Loucy (cell line): Measurements from ENCODE around the gene TOX2.

Source experiments
- H2AFZ ChIP-seq: fragments of 200-600 bp; sonication (generic); 2 replicates; pipeline ENCODE4 v1.6.0; 2016; ENCODE audit warnings: antibody characterized with exemption, mild to moderate bottlenecking, low read length, moderate library complexity
- H3F3A ChIP-seq: fragments of 200-600 bp; 2 replicates; pipeline ENCODE4 v1.6.0; 2016; ENCODE audit warnings: antibody characterized with exemption, low read depth, mild to moderate bottlenecking
- H3K27me3 ChIP-seq: fragments of 200-600 bp; sonication (generic); 2 replicates; pipeline ENCODE4 v1.6.1; 2014; ENCODE audit warnings: low read length, mild to moderate bottlenecking; ENCODE audit not compliant: insufficient read depth, poor library complexity, severe bottlenecking
- H3K36me3 ChIP-seq: fragments of 200-600 bp; sonication (generic); 2 replicates; pipeline ENCODE4 v1.6.1; 2016; ENCODE audit warnings: low read length; ENCODE audit not compliant: insufficient read depth
- H3K4me1 ChIP-seq: fragments of 200-600 bp; sonication (generic); 2 replicates; pipeline ENCODE4 v1.5.1; 2014; ENCODE audit warnings: low read length, mild to moderate bottlenecking; ENCODE audit not compliant: insufficient read depth, poor library complexity, severe bottlenecking
- H3K4me2 ChIP-seq: fragments of 200-600 bp; sonication (generic); 2 replicates; pipeline ENCODE4 v1.6.0; 2014; ENCODE audit warnings: antibody characterized with exemption, low read length, low read depth, mild to moderate bottlenecking; ENCODE audit not compliant: poor library complexity, severe bottlenecking
- H3K4me3 ChIP-seq: fragments of 200-600 bp; sonication (generic); 2 replicates; pipeline ENCODE4 v1.5.1; 2014; ENCODE audit warnings: low read length, mild to moderate bottlenecking, mixed read lengths; ENCODE audit not compliant: poor library complexity, severe bottlenecking
- H3K79me2 ChIP-seq: fragments of 200-600 bp; sonication (generic); 2 replicates; pipeline ENCODE4 v1.6.1; 2014; ENCODE audit warnings: low read length; ENCODE audit not compliant: insufficient read depth
- H3K9ac ChIP-seq: fragments of 200-600 bp; sonication (generic); 2 replicates; pipeline ENCODE4 v1.6.0; 2014; ENCODE audit warnings: mild to moderate bottlenecking, low read depth, low read length, moderate library complexity; ENCODE audit not compliant: poor library complexity, severe bottlenecking
- H3K9me2 ChIP-seq: fragments of 200-600 bp; sonication (generic); replicated peaks from 2 replicates; pipeline ENCODE4 v1.6.1; 2016; ENCODE audit warnings: low read depth, low read length, mixed read lengths
- H3K9me3 ChIP-seq: fragments of 200-600 bp; sonication (generic); 2 replicates; pipeline ENCODE4 v1.6.1; 2014; ENCODE audit warnings: mild to moderate bottlenecking, antibody characterized with exemption, low read length, low read depth; ENCODE audit not compliant: insufficient read depth
- H4K20me1 ChIP-seq: fragments of 200-600 bp; sonication (generic); 2 replicates; pipeline ENCODE4 v1.6.0; 2014; ENCODE audit warnings: antibody characterized with exemption, low read length, mild to moderate bottlenecking; ENCODE audit not compliant: insufficient read depth, poor library complexity, severe bottlenecking
- CTCF ChIP-seq: fragments of 200-600 bp; sonication (generic); conservative IDR thresholded peaks from 2 replicates; pipeline ENCODE4 v1.5.1; 2014; ENCODE audit warnings: mild to moderate bottlenecking, antibody characterized with exemption, low read length
- EZH2phosphoT487 ChIP-seq: fragments of 200-600 bp; IDR thresholded peaks from 2 replicates; pipeline ENCODE4 v1.6.1; 2018; ENCODE audit warnings: antibody characterized with exemption, mild to moderate bottlenecking, moderate library complexity, borderline replicate concordance

Gene TOX2

GRCh38 chr20:43901296-43901695, 13.4 kb upstream of the TOX2 start:
- H2AFZ ChIP-seq = no peak overlapping the region
- no peak overlapping the region for H3K4me3 ChIP-seq
- TF ChIP-seq CTCF = no peak
- no peak for TF ChIP-seq EZH2phosphoT487
- H3K9ac ChIP-seq = no peak overlapping the region
- H4K20me1 ChIP-seq = no peaks in the 10 kb centered on the region
- no peaks in the 10 kb centered on the region for H3F3A ChIP-seq
- no peaks in the 10 kb centered on the region for H3K4me1 ChIP-seq
- no peaks in the 10 kb centered on the region for H3K9me3 ChIP-seq
- H3K79me2 ChIP-seq = no peaks in the 10 kb centered on the region
- no peaks in the 10 kb centered on the region for H3K9me2 ChIP-seq
- H3K27me3 ChIP-seq = no peaks in the 10 kb centered on the region
- no peaks in the 10 kb centered on the region for H3K36me3 ChIP-seq
- H3K4me2 ChIP-seq = no peak overlapping the region

DNA sequence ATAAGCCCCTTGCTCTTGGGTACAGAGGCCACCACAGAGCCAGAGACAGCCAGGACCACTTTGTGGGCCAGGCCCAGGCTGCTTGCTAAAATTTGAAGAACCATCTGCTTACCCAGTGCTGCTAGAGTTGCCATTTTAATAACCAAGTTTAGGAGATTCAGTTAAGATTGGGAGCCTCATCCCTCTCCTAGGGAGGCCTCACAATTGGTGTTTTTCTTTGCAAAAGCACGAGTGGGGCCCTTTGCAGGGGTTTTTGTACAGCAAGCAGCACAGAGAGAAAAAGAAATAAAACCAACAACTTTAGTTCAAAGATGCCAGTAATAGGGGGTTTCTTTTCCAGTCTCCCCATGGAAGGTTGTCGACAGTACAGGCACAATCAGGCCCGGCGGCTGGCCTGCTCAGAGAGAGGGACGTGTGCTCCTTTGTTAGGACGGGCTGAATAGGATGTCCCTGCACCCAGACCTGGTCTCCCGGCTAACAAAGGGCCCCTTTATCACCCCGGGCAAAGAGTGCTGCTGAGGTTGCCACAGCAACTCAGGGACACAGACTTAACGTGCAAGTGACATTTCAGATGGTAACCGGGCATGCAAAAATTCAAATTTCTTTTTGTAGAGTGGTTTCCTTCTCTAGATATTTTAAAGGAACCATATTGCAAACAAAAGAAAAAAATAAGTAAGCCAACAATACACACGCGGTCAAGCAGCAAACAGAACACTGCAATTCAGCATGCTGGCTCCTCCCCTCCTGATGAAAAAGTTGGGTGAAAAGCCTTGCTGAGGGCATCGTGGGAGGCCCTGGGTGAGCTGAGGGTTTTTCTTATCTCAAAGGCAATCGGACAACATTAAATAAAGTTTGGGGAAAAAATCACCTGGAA, 10.5 kb upstream of the TOX2 start:
- no peak overlapping the region for H3K4me2 ChIP-seq
- no peaks in the 10 kb centered on the region for H4K20me1 ChIP-seq
- H3K9ac ChIP-seq = no peak overlapping the region
- no peaks in the 10 kb centered on the region for H3K36me3 ChIP-seq
- H3K27me3 ChIP-seq = no peaks in the 10 kb centered on the region
- no peak for TF ChIP-seq EZH2phosphoT487
- no peak for TF ChIP-seq CTCF
- H3K79me2 ChIP-seq = no peaks in the 10 kb centered on the region
- peaks cover 6% of the 10 kb centered on the region; the same call in 1 of the 2 replicates for H3K9me3 ChIP-seq
- no peaks in the 10 kb centered on the region for H3K9me2 ChIP-seq
- H3F3A ChIP-seq = no peaks in the 10 kb centered on the region
- H2AFZ ChIP-seq = no peak overlapping the region
- H3K4me3 ChIP-seq = no peak overlapping the region
- H3K4me1 ChIP-seq = no peaks in the 10 kb centered on the region

- no peak overlapping the region for H2AFZ ChIP-seq
- no peak for TF ChIP-seq EZH2phosphoT487
- no peak for TF ChIP-seq CTCF
- H3K4me3 ChIP-seq = no peak overlapping the region
- no peaks in the 10 kb centered on the region for H3K27me3 ChIP-seq
- H3F3A ChIP-seq = no peaks in the 10 kb centered on the region
- no peak overlapping the region for H3K9ac ChIP-seq
- no peak overlapping the region for H3K4me2 ChIP-seq
- H3K9me2 ChIP-seq = no peaks in the 10 kb centered on the region
- no peaks in the 10 kb centered on the region for H3K79me2 ChIP-seq
- H3K9me3 ChIP-seq = peaks cover 6% of the 10 kb centered on the region; the same call in 1 of the 2 replicates
- H4K20me1 ChIP-seq = no peaks in the 10 kb centered on the region
- no peaks in the 10 kb centered on the region for H3K4me1 ChIP-seq
- H3K36me3 ChIP-seq = no peaks in the 10 kb centered on the region
Measured at GRCh38 chr20:43904827-43905177, 9.8 kb upstream of the TOX2 start.
